D721Med (cell line): ENCODE data around the gene VLDLR.

ENCODE experiments used
- DNase-seq: peaks from one replicate; pipeline ENCODE4 v3.0.0; 2011; ENCODE audit warnings: low spot score; ENCODE audit not compliant: insufficient read length
- FAIRE-seq: peaks from 2 replicates; lab custom pipeline; 2011; peaks lifted over from hg19 to GRCh38; lab: Jason Lieb, UNC
- CTCF ChIP-seq: IDR thresholded peaks from 2 replicates; pipeline ENCODE4 v1.5.1; 2012; ENCODE audit warnings: mild to moderate bottlenecking, control low read depth; ENCODE audit not compliant: insufficient read depth; ENCODE audit errors: missing control alignments

Gene VLDLR

GRCh38 chr9:2630158-2630557 is 8.6 kb downstream of the VLDLR start:
- FAIRE-seq (no peak), DNase-seq (no peak)
- no peak for TF ChIP-seq CTCF

GRCh38 chr9:2631263-2631662 is 9.7 kb downstream of the VLDLR start:
- TF ChIP-seq CTCF, result no peak
- no peak for DNase-seq
- FAIRE-seq, result no peak

GRCh38 chr9:2634153-2634552 is 12.6 kb downstream of the VLDLR start:
- DNase-seq, result no peak
- FAIRE-seq, result no peak
- no peak for TF ChIP-seq CTCF

GRCh38 chr9:2634818-2635217 is 13.2 kb downstream of the VLDLR start:
- DNase-seq, result no peak
- peak; percentile 13 for TF ChIP-seq CTCF
- FAIRE-seq, result no peak

- FAIRE-seq (no peak), DNase-seq (no peak)
- no peak for TF ChIP-seq CTCF
Observed at GRCh38 chr9:2635922-2636321, 14.3 kb downstream of the VLDLR start.

GRCh38 chr9:2637390-2637789 is 15.8 kb downstream of the VLDLR start:
- no peak for TF ChIP-seq CTCF
- DNase-seq, result no peak
- no peak for FAIRE-seq

- no peak for TF ChIP-seq CTCF
- no peak for DNase-seq
- no peak for FAIRE-seq
Observed at GRCh38 chr9:2638871-2639673, 17.5 kb downstream of the VLDLR start.
